K562 (cell line): ENCODE measurements around the gene JUN. TPM values are rescaled to one million over a fixed set of nuclear protein-coding genes. Genes with fewer than 3 reads are reported as not detected.

Experiments
- KLF10 ChIP-seq: fragments of 250-450 bp; sonication (Bioruptor Pico); IDR thresholded peaks from 2 replicates; pipeline ENCODE4 v1.6.1; 2021; ENCODE audit warnings: matching md5 sums
- MCM7 ChIP-seq, 2 experiments: fragments of 450-650 bp; IDR thresholded peaks; 2 replicates each; pipeline ENCODE4 v1.6.1; 2016 to 2018
- RBM25 ChIP-seq: fragments of 200-400 bp; formaldehyde crosslinking; IDR thresholded peaks from 2 replicates; pipeline ENCODE4 v1.6.1; 2018; ENCODE audit warnings: low read length, low read depth, moderate library complexity; ENCODE audit not compliant: severe bottlenecking
- RFX7 ChIP-seq: fragments of 250-450 bp; sonication (Bioruptor Pico); IDR thresholded peaks from 2 replicates; pipeline ENCODE4 v1.5.1; 2021; ENCODE audit warnings: mild to moderate bottlenecking
- RREB1 ChIP-seq: fragments of 250-450 bp; sonication (Bioruptor Pico); IDR thresholded peaks from 2 replicates; pipeline ENCODE4 v1.4.0; 2020
- STAT5B ChIP-seq: fragments of 250-450 bp; sonication (Bioruptor Pico); IDR thresholded peaks from 2 replicates; pipeline ENCODE4 v1.8.0; 2021; ENCODE audit warnings: mild to moderate bottlenecking, inconsistent platforms
- ZBTB1 ChIP-seq: sonication (generic); formaldehyde crosslinking; IDR thresholded peaks from 2 replicates; pipeline ENCODE4 v1.8.1; 2023; ENCODE audit warnings: missing genetic modification reagents, low read depth, mild to moderate bottlenecking, borderline replicate concordance
- ZFP1 ChIP-seq: fragments of 450-650 bp; formaldehyde crosslinking; IDR thresholded peaks from 2 replicates; pipeline ENCODE4 v1.4.0; 2020; ENCODE audit warnings: mild to moderate bottlenecking, mixed read lengths
- ZNF175 ChIP-seq: fragments of 200-800 bp; sonication (Bioruptor generic); IDR thresholded peaks from 2 replicates; pipeline ENCODE4 v1.6.1; 2016; ENCODE audit warnings: low read depth, mild to moderate bottlenecking, missing genetic modification characterization, missing compliant biosample characterization
- ZNF778 ChIP-seq: fragments of 450-650 bp; formaldehyde crosslinking; IDR thresholded peaks from 2 replicates; pipeline ENCODE4 v1.4.0; 2020; ENCODE audit warnings: mild to moderate bottlenecking, moderate library complexity
- polyA plus RNA-seq, 8 experiments: library from polyadenylated mRNA; depleted of rRNA in 4 of 8; stranded (reverse) in 5 of 8; unstranded in 3 of 8; fragments of >200 nt; fragmentation: Nextera tagmentation in 2 of 8; fragmentation: Illumina TruSeq in 1 of 8; extraction: Ambion mirVana in 2 of 8; extraction: Trizol in 1 of 8; gene quantifications; 2 replicates each; pipeline versions ENCODE4 v1.2.1 to v1.2.3, GENCODE V29; 2011 to 2014; ENCODE audit warnings: inconsistent platforms in 1 of 8, missing spikeins in 1 of 8
- total RNA-seq, 7 experiments: library from RNA; depleted of rRNA in 6 of 7; stranded (reverse); fragments of >200 nt in 6 of 7; fragmentation: Illumina TruSeq in 2 of 7; extraction: Trizol in 2 of 7; gene quantifications; 2 replicates each; pipeline versions ENCODE4 v1.2.1 to v1.2.3, GENCODE V29; 2011 to 2021; ENCODE audit warnings: low replicate concordance in 1 of 7
- TF ChIP-seq, protein P1 (sequence below): fragments of 450-650 bp; conservative IDR thresholded peaks from 2 replicates; pipeline ENCODE4 v1.6.1; 2016; ENCODE audit warnings: missing genetic modification characterization, low read depth, mild to moderate bottlenecking, control low read depth, missing compliant biosample characterization
- TF ChIP-seq, protein P2 (sequence below): sonication (generic); formaldehyde crosslinking; IDR thresholded peaks from 2 replicates; pipeline ENCODE4 v1.8.0; 2022; ENCODE audit warnings: missing genetic modification reagents, mild to moderate bottlenecking, moderate library complexity, borderline replicate concordance
- TF ChIP-seq, protein P3 (sequence below): fragments of 250-450 bp; sonication (Bioruptor Pico); IDR thresholded peaks from 2 replicates; pipeline ENCODE4 v1.5.1; 2021; ENCODE audit warnings: mild to moderate bottlenecking
- TF ChIP-seq, protein P4 (sequence below), 2 experiments: fragments of 450-650 bp in 1 of 2; sonication (generic) in 1 of 2; formaldehyde crosslinking; conservative IDR thresholded peaks; 2 replicates each; pipeline versions ENCODE4 v1.4.0 to v1.8.1; 2020 to 2022; ENCODE audit warnings: mild to moderate bottlenecking in 1 of 2, missing genetic modification reagents in 1 of 2
- TF ChIP-seq, protein P5 (sequence below): fragments of 250-450 bp; sonication (Bioruptor Pico); IDR thresholded peaks from 2 replicates; pipeline ENCODE4 v1.6.1; 2021; ENCODE audit warnings: mild to moderate bottlenecking

Gene JUN
- total and polyA plus RNA-seq, 9 of the 15 experiments (the other 6 are each of a cell fraction or from before 2014, with no cell fraction given) = 0.32 to 23.4 (median 4.0) TPM

DNA sequence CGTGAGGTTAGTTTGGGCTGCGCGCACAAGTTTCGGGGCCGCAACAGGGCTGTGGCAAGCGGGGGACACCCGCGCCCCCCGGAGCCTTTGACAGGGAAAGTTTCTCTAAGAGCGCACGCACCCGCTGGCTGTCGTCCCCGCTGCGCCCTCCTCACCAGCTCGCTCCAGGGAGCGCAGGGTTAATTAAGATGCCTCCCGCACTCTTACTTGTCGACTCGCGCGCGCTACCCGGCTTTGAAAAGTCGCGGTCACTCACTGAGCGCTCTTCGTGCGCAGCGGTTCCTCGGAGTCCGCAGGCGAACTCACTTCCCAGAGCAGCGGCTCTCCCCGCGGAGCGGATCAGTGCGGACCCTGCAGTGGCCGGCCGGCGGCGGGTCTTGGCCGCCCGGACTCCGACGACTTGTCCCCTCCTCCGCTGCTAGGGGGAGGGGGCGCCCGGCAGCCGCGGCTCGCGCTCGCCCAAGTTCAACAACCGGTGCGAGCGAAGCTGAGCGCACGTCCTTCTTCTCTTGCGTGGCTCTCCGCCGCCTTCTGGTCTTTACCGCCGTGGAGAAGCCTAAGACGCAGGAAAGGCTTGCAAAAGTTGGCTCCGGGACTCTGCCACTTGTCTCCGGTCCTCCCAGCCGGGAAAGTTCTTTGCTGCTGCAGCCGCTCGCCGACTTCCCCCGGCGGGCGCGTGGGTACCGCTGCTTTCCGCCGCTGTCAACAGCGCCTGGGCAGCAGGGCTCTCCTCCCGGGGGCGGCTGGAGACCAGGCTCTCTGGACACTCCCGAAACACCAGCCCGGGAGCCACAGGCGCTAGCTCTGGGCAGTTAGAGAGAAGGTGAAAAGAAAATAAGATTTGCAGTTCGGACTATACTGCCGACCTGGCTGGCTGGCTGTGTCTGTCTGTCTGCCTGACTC, 506 bp downstream of the JUN start (continued):
- TF ChIP-seq RBM25 (no peak), ZNF175 (no peak), ZFP1 (CRISPR knock-in tag) (no peak), KLF10 (CRISPR knock-in tag) (no peak), MCM7 (IDR thresholded peaks at IDR 0.05) (no peak), ZNF778 (CRISPR knock-in tag) (no peak), RREB1 (CRISPR knock-in tag) (0 out of 2 replicates have a peak, but pooled peaks have one; percentile 62), RFX7 (CRISPR knock-in tag) (no peak), ZBTB1 (CRISPR knock-in tag) (peak; percentile 54), STAT5B (CRISPR knock-in tag) (no peak)
- TF ChIP-seq, protein P1, sequence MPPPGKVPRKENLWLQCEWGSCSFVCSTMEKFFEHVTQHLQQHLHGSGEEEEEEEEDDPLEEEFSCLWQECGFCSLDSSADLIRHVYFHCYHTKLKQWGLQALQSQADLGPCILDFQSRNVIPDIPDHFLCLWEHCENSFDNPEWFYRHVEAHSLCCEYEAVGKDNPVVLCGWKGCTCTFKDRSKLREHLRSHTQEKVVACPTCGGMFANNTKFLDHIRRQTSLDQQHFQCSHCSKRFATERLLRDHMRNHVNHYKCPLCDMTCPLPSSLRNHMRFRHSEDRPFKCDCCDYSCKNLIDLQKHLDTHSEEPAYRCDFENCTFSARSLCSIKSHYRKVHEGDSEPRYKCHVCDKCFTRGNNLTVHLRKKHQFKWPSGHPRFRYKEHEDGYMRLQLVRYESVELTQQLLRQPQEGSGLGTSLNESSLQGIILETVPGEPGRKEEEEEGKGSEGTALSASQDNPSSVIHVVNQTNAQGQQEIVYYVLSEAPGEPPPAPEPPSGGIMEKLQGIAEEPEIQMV (tag) = no peak
- TF ChIP-seq, protein P2, sequence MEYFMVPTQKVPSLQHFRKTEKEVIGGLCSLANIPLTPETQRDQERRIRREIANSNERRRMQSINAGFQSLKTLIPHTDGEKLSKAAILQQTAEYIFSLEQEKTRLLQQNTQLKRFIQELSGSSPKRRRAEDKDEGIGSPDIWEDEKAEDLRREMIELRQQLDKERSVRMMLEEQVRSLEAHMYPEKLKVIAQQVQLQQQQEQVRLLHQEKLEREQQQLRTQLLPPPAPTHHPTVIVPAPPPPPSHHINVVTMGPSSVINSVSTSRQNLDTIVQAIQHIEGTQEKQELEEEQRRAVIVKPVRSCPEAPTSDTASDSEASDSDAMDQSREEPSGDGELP (CRISPR knock-in tag) = 0 out of 2 replicates have a peak, but pooled peaks have one; percentile 3
- TF ChIP-seq, protein P3, sequence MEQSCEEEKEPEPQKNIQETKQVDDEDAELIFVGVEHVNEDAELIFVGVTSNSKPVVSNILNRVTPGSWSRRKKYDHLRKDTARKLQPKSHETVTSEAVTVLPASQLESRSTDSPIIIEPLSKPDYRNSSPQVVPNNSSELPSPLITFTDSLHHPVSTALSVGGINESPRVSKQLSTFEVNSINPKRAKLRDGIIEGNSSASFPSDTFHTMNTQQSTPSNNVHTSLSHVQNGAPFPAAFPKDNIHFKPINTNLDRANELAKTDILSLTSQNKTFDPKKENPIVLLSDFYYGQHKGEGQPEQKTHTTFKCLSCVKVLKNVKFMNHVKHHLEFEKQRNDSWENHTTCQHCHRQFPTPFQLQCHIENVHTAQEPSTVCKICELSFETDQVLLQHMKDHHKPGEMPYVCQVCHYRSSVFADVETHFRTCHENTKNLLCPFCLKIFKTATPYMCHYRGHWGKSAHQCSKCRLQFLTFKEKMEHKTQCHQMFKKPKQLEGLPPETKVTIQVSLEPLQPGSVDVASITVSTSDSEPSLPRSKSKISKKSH (CRISPR knock-in tag) = no peak
- TF ChIP-seq, protein P4, sequence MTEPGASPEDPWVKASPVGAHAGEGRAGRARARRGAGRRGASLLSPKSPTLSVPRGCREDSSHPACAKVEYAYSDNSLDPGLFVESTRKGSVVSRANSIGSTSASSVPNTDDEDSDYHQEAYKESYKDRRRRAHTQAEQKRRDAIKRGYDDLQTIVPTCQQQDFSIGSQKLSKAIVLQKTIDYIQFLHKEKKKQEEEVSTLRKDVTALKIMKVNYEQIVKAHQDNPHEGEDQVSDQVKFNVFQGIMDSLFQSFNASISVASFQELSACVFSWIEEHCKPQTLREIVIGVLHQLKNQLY (CRISPR knock-in tag; conservative IDR thresholded peaks at IDR 0.05) = 0 out of 4 replicates have a peak, but pooled peaks of 1 of the 2 experiments have one; percentile 19
- TF ChIP-seq, protein P5, sequence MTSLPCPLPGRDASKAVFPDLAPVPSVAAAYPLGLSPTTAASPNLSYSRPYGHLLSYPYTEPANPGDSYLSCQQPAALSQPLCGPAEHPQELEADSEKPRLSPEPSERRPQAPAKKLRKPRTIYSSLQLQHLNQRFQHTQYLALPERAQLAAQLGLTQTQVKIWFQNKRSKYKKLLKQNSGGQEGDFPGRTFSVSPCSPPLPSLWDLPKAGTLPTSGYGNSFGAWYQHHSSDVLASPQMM = no peak
